ENCODE results near the gene E2F3.
A peak's percentile ranks its signal among the peaks of the same experiment; 100 is the strongest.

E2F3 gene

DNA sequence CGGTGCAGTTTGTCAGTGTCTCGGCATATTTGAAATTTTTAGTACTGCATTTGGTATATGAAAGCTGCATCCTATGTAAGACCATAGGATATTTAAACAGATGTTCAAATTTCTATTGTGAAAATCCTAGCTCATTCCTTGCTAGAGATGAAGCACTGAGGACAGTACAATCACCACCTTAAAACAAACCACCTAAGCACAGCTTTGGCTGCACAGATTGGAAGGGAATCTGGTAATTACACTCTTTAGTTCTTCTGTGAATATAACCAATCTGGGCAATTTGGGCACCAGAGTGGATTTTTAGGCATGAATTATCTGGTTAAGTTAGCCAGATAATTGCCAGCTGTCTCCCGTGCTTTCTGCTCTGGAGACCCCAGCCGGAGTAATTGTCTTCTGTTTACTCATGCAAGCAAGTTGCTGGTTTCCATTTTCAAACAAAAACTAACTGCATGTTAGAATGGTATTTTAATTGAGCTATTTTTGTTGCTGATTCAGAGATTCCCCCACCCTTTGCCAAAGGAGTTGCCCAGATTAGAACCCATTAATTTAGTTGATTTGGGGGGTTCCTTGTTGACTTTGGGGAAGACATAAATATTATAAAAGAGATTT lies 36.9 kb downstream of the E2F3 start:
- H3K27me3 ChIP-seq (replicated peaks in 2 of 5; ENCODE audit: control insufficient read depth in 4 of 5, insufficient read depth in 5 of 5, low read length in 4 of 5), result no peaks in the 10 kb centered on the region
- WGBS (ENCODE audit: insufficient coverage), result no CpG with 5 or more reads among the region's 4 CpGs

DNA sequence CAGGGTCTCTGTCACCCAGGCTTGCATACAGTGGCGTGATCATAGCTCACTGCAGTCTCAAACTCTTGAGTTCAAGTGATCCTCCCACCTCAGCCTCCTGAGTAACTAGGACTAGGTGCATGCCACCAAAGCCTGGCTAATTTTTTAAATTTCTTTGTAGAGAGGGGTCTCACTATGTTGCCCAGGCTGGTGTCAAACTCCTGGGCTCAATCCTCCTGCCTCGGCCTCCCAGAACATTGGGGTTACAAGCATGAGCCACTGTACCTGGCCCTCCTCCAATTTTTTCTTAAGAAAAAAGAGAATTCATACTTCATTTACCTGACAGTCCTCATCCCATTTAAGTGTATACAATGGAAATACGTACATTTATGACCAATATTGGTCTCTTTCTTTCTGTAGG lies 37.9 kb downstream of the E2F3 start:
- Histone ChIP-seq H3K36me3 (ENCODE audit: control insufficient read depth in 4 of 4, insufficient read depth in 4 of 4, low read length in 3 of 4) (peaks cover 3 to 61% (median 9%) of the 10 kb centered on the region in 4 experiments), H3K9me3 (ENCODE audit: control extremely low read depth in 1 of 5, control insufficient read depth in 4 of 5, insufficient read depth in 2 of 5, low read depth in 1 of 5, low read length in 4 of 5) (peaks cover 0 to 9% (median 0%) of the 10 kb centered on the region in 5 experiments), H3K27me3 (replicated peaks in 2 of 5; ENCODE audit: control insufficient read depth in 4 of 5, insufficient read depth in 5 of 5, low read length in 4 of 5) (no peaks in the 10 kb centered on the region), H3K27ac (ENCODE audit: insufficient read depth in 1 of 2, low read depth in 1 of 2, low read length in 2 of 2, poor library complexity in 1 of 2, severe bottlenecking in 2 of 2) (no peak overlapping the region), H3K4me3 (ENCODE audit: control insufficient read depth in 1 of 7, extremely low read depth in 1 of 7, insufficient read depth in 4 of 7, low read depth in 2 of 7, low read length in 6 of 7) (no peak overlapping the region), H3K4me1 (ENCODE audit: control extremely low read depth in 1 of 4, control insufficient read depth in 4 of 4, insufficient read depth in 4 of 4, low read length in 3 of 4) (peaks cover under 1 to 4% (median 2%) of the 10 kb centered on the region in 4 experiments)
- no peak for DNase-seq
- POLR2A ChIA-PET, result no interaction called here
- WGBS (ENCODE audit: insufficient coverage), result 100% methylated on average over 1 of the region's 3 CpGs
- CTCF ChIA-PET, result no interaction called here

More for the DNA sequence above, 36.9 kb downstream of the E2F3 start:
- POLR2A ChIA-PET, result no interaction called here
- Histone ChIP-seq H3K4me3 (ENCODE audit: control insufficient read depth in 1 of 7, extremely low read depth in 1 of 7, insufficient read depth in 4 of 7, low read depth in 2 of 7, low read length in 6 of 7) (no peak overlapping the region), H3K36me3 (ENCODE audit: control insufficient read depth in 4 of 4, insufficient read depth in 4 of 4, low read length in 3 of 4) (peaks cover 3 to 63% (median 9%) of the 10 kb centered on the region in 4 experiments), H3K27ac (ENCODE audit: insufficient read depth in 1 of 2, low read depth in 1 of 2, low read length in 2 of 2, poor library complexity in 1 of 2, severe bottlenecking in 2 of 2) (no peak overlapping the region), H3K9me3 (ENCODE audit: control extremely low read depth in 1 of 5, control insufficient read depth in 4 of 5, insufficient read depth in 2 of 5, low read depth in 1 of 5, low read length in 4 of 5) (peaks cover 0 to 9% (median 0%) of the 10 kb centered on the region in 5 experiments), H3K4me1 (ENCODE audit: control extremely low read depth in 1 of 4, control insufficient read depth in 4 of 4, insufficient read depth in 4 of 4, low read length in 3 of 4) (peaks cover 0 to 2% (median 0%) of the 10 kb centered on the region in 4 experiments)
- DNase-seq, result no peak
- CTCF ChIA-PET, result interaction anchor here (3.4 kb wide), 1 partner anchor 34 kb away, joined by 15 read pairs; no protein-coding TSS in a partner anchor

DNA sequence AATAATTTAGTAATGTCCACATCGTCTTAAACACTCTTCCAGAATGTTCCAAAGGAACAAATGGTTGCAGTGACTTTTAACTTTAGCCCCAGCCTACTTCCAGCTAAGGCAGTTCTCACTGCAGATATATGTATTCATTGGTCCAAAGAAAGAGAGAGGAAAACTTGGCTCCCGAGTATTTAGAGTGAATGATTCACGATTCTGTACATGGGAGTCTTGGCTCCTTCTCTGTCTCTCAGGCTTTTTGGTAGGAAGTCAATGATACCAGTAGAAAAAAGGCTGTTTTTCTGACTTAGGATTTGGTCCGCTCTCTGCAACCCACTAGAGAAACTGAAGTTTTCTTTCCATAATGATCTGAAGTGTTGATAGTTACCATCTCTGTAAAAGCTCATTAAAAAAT lies 38.6 kb downstream of the E2F3 start:
- Histone ChIP-seq H3K4me3 (ENCODE audit: control insufficient read depth in 1 of 7, extremely low read depth in 1 of 7, insufficient read depth in 4 of 7, low read depth in 2 of 7, low read length in 6 of 7) (no peak overlapping the region), H3K27me3 (replicated peaks in 2 of 5; ENCODE audit: control insufficient read depth in 4 of 5, insufficient read depth in 5 of 5, low read length in 4 of 5) (no peaks in the 10 kb centered on the region), H3K9me3 (ENCODE audit: control extremely low read depth in 1 of 5, control insufficient read depth in 4 of 5, insufficient read depth in 2 of 5, low read depth in 1 of 5, low read length in 4 of 5) (peaks cover 0 to 9% (median 0%) of the 10 kb centered on the region in 5 experiments), H3K27ac (ENCODE audit: insufficient read depth in 1 of 2, low read depth in 1 of 2, low read length in 2 of 2, poor library complexity in 1 of 2, severe bottlenecking in 2 of 2) (no peak overlapping the region), H3K36me3 (ENCODE audit: control insufficient read depth in 4 of 4, insufficient read depth in 4 of 4, low read length in 3 of 4) (peaks cover 3 to 59% (median 5%) of the 10 kb centered on the region in 4 experiments), H3K4me1 (ENCODE audit: control extremely low read depth in 1 of 4, control insufficient read depth in 4 of 4, insufficient read depth in 4 of 4, low read length in 3 of 4) (peaks cover 4 to 9% (median 6%) of the 10 kb centered on the region in 4 experiments)
- CTCF ChIA-PET, result no interaction called here
- no peak for DNase-seq
- 90% methylated on average over 3 of the region's 4 CpGs for whole genome bisulfite sequencing (ENCODE audit: insufficient coverage)
- POLR2A ChIA-PET, result no interaction called here

DNA sequence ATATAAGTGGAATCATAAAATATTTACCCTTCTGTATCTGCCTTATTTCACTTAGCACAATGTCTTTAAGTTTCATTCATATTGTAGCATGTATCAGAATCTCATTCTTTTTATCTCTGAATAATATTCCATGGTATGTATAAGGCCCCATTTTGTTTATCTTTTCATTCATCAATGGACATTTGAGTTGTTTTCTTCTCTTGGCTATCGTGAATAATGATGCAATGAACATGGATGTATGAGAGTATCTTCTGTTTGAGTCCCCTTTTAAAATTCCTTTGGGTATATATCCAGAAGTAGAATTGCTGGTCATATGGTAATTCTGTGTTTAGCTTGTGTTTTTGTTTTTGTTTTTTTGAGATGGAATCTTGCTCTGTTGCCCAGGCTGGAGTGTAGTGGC lies 39.6 kb downstream of the E2F3 start:
- Histone ChIP-seq H3K36me3 (ENCODE audit: control insufficient read depth in 4 of 4, insufficient read depth in 4 of 4, low read length in 3 of 4) (peaks cover 2 to 59% (median 5%) of the 10 kb centered on the region in 4 experiments), H3K27ac (ENCODE audit: insufficient read depth in 1 of 2, low read depth in 1 of 2, low read length in 2 of 2, poor library complexity in 1 of 2, severe bottlenecking in 2 of 2) (no peak overlapping the region), H3K27me3 (replicated peaks in 2 of 5; ENCODE audit: control insufficient read depth in 4 of 5, insufficient read depth in 5 of 5, low read length in 4 of 5) (no peaks in the 10 kb centered on the region), H3K4me1 (ENCODE audit: control extremely low read depth in 1 of 4, control insufficient read depth in 4 of 4, insufficient read depth in 4 of 4, low read length in 3 of 4) (peaks cover 4 to 16% (median 9%) of the 10 kb centered on the region in 4 experiments), H3K9me3 (ENCODE audit: control extremely low read depth in 1 of 5, control insufficient read depth in 4 of 5, insufficient read depth in 2 of 5, low read depth in 1 of 5, low read length in 4 of 5) (peaks cover 0 to 9% (median 0%) of the 10 kb centered on the region in 5 experiments), H3K4me3 (ENCODE audit: control insufficient read depth in 1 of 7, extremely low read depth in 1 of 7, insufficient read depth in 4 of 7, low read depth in 2 of 7, low read length in 6 of 7) (no peak overlapping the region)
- CTCF ChIA-PET, result no interaction called here
- POLR2A ChIA-PET, result no interaction called here
- no CpG with 5 or more reads among the region's 1 CpG for WGBS (ENCODE audit: insufficient coverage)
- no peak for DNase-seq

DNA sequence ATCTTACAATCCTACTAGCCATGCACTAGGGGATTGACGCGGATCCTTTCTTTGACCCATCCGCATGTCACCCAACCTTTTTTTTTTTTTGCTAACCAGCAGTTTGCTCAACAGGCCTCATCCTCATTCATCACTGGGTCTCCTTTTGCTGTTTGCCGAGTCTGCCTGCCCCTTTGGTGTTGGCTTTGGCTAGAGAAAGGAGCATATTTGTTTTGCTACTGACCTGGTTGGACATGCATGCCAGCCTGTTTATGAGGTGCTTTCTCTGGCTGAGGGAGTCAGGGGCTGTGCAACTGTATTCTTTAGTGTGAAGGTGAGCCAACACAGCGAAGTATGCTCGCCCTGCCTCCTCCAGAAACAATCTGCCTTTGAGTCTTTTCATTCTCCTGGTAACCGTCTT lies 40.2 kb downstream of the E2F3 start:
- Histone ChIP-seq H3K4me1 (ENCODE audit: control extremely low read depth in 1 of 4, control insufficient read depth in 4 of 4, insufficient read depth in 4 of 4, low read length in 3 of 4) (peaks cover 4 to 20% (median 13%) of the 10 kb centered on the region in 4 experiments), H3K36me3 (ENCODE audit: control insufficient read depth in 4 of 4, insufficient read depth in 4 of 4, low read length in 3 of 4) (peaks cover 2 to 54% (median 5%) of the 10 kb centered on the region in 4 experiments), H3K9me3 (ENCODE audit: control extremely low read depth in 1 of 5, control insufficient read depth in 4 of 5, insufficient read depth in 2 of 5, low read depth in 1 of 5, low read length in 4 of 5) (peaks cover 0 to 9% (median 0%) of the 10 kb centered on the region in 5 experiments), H3K27me3 (replicated peaks in 2 of 5; ENCODE audit: control insufficient read depth in 4 of 5, insufficient read depth in 5 of 5, low read length in 4 of 5) (no peaks in the 10 kb centered on the region), H3K4me3 (ENCODE audit: control insufficient read depth in 1 of 7, extremely low read depth in 1 of 7, insufficient read depth in 4 of 7, low read depth in 2 of 7, low read length in 6 of 7) (no peak overlapping the region), H3K27ac (ENCODE audit: insufficient read depth in 1 of 2, low read depth in 1 of 2, low read length in 2 of 2, poor library complexity in 1 of 2, severe bottlenecking in 2 of 2) (no peak overlapping the region)
- POLR2A ChIA-PET, result no interaction called here
- WGBS (ENCODE audit: insufficient coverage), result 99% methylated on average over 6 of the region's 7 CpGs
- CTCF ChIA-PET, result no interaction called here
- DNase-seq, result no peak

DNA sequence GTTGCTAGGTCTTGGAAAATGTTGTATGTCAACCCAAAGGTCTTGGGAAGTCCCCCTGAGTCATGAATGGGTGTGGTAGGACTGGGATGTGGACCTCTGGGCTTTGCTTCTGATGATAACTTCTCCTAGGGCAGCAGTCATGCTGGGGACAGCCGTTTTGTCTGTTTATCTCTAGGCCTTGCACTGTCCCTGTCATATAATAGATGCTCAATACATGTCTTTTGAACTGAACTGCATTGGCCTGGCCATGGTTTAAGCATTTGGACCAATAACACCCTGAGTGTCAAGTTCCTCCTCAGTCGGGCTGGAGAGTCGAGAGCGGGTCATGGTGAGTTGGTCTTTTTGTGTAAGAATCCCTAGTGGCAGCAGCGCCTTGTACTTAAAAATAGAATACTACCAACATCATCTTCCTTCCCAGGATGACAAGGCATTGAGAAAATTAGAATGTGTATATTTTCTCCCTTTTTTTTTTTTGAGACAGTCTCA lies 43.1 kb downstream of the E2F3 start:
- H3K27ac ChIP-seq (ENCODE audit: insufficient read depth in 1 of 2, low read depth in 1 of 2, low read length in 2 of 2, poor library complexity in 1 of 2, severe bottlenecking in 2 of 2), result peak overlapping the region; percentile 35 to 77
- peaks cover 0 to 38% (median 2%) of the 10 kb centered on the region in 4 experiments for H3K36me3 ChIP-seq (ENCODE audit: control insufficient read depth in 4 of 4, insufficient read depth in 4 of 4, low read length in 3 of 4)
- H3K4me1 ChIP-seq (ENCODE audit: control extremely low read depth in 1 of 4, control insufficient read depth in 4 of 4, insufficient read depth in 4 of 4, low read length in 3 of 4), result peaks cover 4 to 37% (median 22%) of the 10 kb centered on the region in 4 experiments
- CTCF ChIA-PET, result interaction anchor here (0.9 to 2.5 kb wide), 4 partner anchors 20 to 154 kb away, joined by 3 to 9 read pairs (median 4); no protein-coding TSS in a partner anchor
- H3K9me3 ChIP-seq (ENCODE audit: control extremely low read depth in 1 of 5, control insufficient read depth in 4 of 5, insufficient read depth in 2 of 5, low read depth in 1 of 5, low read length in 4 of 5), result peaks cover 0 to 6% (median 0%) of the 10 kb centered on the region in 5 experiments
- peak overlapping the region in 1 of 7 experiments; percentile 11 for H3K4me3 ChIP-seq (ENCODE audit: control insufficient read depth in 1 of 7, extremely low read depth in 1 of 7, insufficient read depth in 4 of 7, low read depth in 2 of 7, low read length in 6 of 7)
- POLR2A ChIA-PET, result no interaction called here
- DNase-seq, result peak; percentile 48 to 90 (median 88)
- H3K27me3 ChIP-seq (replicated peaks in 2 of 5; ENCODE audit: control insufficient read depth in 4 of 5, insufficient read depth in 5 of 5, low read length in 4 of 5), result no peaks in the 10 kb centered on the region
- 86% methylated on average over 1 of the region's 5 CpGs for WGBS (ENCODE audit: insufficient coverage)

DNA sequence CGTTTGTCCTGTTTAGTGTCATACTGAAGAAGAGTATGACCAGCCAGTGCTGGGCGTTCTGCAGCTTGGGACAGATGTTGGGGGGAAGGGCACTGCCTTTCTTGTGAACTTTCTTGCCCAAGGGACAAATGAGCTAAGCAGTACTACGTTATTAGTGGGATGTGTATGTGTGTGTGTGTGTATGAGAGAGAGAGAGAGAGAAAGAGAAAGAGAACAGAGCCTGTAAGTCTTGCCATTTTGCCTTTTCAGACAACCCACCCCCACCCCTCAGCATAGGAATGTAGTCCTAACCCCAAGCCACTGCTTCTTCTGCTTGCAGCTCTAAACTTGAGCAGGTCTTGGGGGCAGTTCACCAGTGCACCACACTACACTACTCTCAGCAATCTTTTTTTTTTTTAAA lies 45.5 kb downstream of the E2F3 start:
- Histone ChIP-seq H3K27me3 (replicated peaks in 2 of 5; ENCODE audit: control insufficient read depth in 4 of 5, insufficient read depth in 5 of 5, low read length in 4 of 5) (no peaks in the 10 kb centered on the region), H3K27ac (ENCODE audit: insufficient read depth in 1 of 2, low read depth in 1 of 2, low read length in 2 of 2, poor library complexity in 1 of 2, severe bottlenecking in 2 of 2) (peak overlapping the region in 1 of 2 experiments; percentile 52), H3K4me1 (ENCODE audit: control extremely low read depth in 1 of 4, control insufficient read depth in 4 of 4, insufficient read depth in 4 of 4, low read length in 3 of 4) (peaks cover 4 to 37% (median 22%) of the 10 kb centered on the region in 4 experiments), H3K9me3 (ENCODE audit: control extremely low read depth in 1 of 5, control insufficient read depth in 4 of 5, insufficient read depth in 2 of 5, low read depth in 1 of 5, low read length in 4 of 5) (peaks cover 0 to 7% (median 0%) of the 10 kb centered on the region in 5 experiments), H3K4me3 (ENCODE audit: control insufficient read depth in 1 of 7, extremely low read depth in 1 of 7, insufficient read depth in 4 of 7, low read depth in 2 of 7, low read length in 6 of 7) (no peak overlapping the region), H3K36me3 (ENCODE audit: control insufficient read depth in 4 of 4, insufficient read depth in 4 of 4, low read length in 3 of 4) (peaks cover 0 to 23% (median 0%) of the 10 kb centered on the region in 4 experiments)
- DNase-seq, result peak in 1 of 3 donors; percentile 31
- CTCF ChIA-PET, result interaction anchor here (0.6 to 2.9 kb wide), 9 partner anchors 9 to 43 kb away, joined by 3 to 10 read pairs (median 3); no protein-coding TSS in a partner anchor
- POLR2A ChIA-PET, result interaction anchor here (0.6 to 0.8 kb wide), 2 partner anchors 12 to 43 kb away, joined by 3 to 4 read pairs; no protein-coding TSS in a partner anchor
- WGBS (ENCODE audit: insufficient coverage), result 83% methylated on average over 2 of the region's 3 CpGs

All from common myeloid progenitor, CD34-positive (primary cell).